ENCODE data around the gene SLC4A2. TPM values are rescaled to one million over a fixed set of nuclear protein-coding genes. Genes with fewer than 3 reads are reported as not detected.

The SLC4A2 gene
- total RNA-seq, 1 experiment from 2014 or later, result 249 TPM

- Histone ChIP-seq H3K4me1 (no peaks in the 10 kb centered on the region), H3K27me3 (replicated peaks; ENCODE audit: control insufficient read depth, insufficient read depth, low read length) (no peaks in the 10 kb centered on the region), H3K9me3 (no peaks in the 10 kb centered on the region), H3K36me3 (ENCODE audit: control insufficient read depth, insufficient read depth, low read length) (no peaks in the 10 kb centered on the region), H3K4me3 (ENCODE audit: low read depth, low read length) (no peak overlapping the region)
- no peak overlapping the region for H3K27ac Mint-ChIP-seq (ENCODE audit: unreplicated experiment)
- intact Hi-C loops (cut with micrococcal nuclease; ENCODE audit: unreplicated experiment), result no loop called here
- ChIA-PET CTCF (no interaction called here), POLR2A (no interaction called here)
- no peaks in the 10 kb centered on the region for H3K9me3 Mint-ChIP-seq (ENCODE audit: unreplicated experiment)
- TF ChIP-seq CTCF (IDR thresholded peaks at IDR 0.05; ENCODE audit: insufficient read depth in 1 of 2, low read depth in 1 of 2, low read length in 1 of 2, severe bottlenecking in 1 of 2, unreplicated experiment in 1 of 2), result no peak
- H3K4me1 Mint-ChIP-seq (ENCODE audit: low read depth, unreplicated experiment), result no peaks in the 10 kb centered on the region
- no TSS peak for BruUV-seq (replicated peaks)
- no peak for DNase-seq
- H3K4me3 Mint-ChIP-seq (ENCODE audit: unreplicated experiment), result no peak overlapping the region
- peaks cover 6% of the 10 kb centered on the region for H3K36me3 Mint-ChIP-seq (ENCODE audit: insufficient read depth, unreplicated experiment)
- H3K27me3 Mint-ChIP-seq (ENCODE audit: insufficient read depth, unreplicated experiment), result no peaks in the 10 kb centered on the region
These were observed 40.3 kb downstream of the SLC4A2 start for GRCh38 chr7:151099486-151100211.

DNA sequence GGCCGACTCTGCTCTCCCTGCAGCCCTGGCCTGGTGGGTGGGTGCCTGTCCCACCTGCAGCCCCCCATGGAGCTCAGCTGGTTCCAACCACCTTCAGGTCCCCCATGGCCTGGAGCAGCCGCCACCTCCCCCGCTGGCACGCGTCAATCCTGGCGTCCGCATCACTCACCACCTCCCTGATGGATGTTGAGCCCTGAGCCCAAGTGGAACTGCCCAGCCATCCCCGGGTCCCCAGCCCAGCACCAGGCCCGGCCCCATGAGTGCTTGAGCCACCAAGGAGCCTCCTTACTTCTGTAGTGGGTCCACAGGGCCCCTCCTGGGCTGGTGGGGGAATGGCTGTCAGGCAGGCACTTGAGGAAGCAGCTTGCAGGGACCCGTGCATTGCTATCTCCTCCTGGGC lies 41.5 kb downstream of the SLC4A2 start:
- no peak for TF ChIP-seq CTCF (IDR thresholded peaks at IDR 0.05; ENCODE audit: insufficient read depth in 1 of 2, low read depth in 1 of 2, low read length in 1 of 2, severe bottlenecking in 1 of 2, unreplicated experiment in 1 of 2)
- intact Hi-C loops (cut with micrococcal nuclease; ENCODE audit: unreplicated experiment), result no loop called here
- Histone ChIP-seq H3K36me3 (ENCODE audit: control insufficient read depth, insufficient read depth, low read length) (no peaks in the 10 kb centered on the region), H3K4me3 (ENCODE audit: low read depth, low read length) (no peak overlapping the region), H3K9me3 (no peaks in the 10 kb centered on the region), H3K4me1 (no peaks in the 10 kb centered on the region), H3K27me3 (replicated peaks; ENCODE audit: control insufficient read depth, insufficient read depth, low read length) (no peaks in the 10 kb centered on the region)
- BruUV-seq (replicated peaks), result no TSS peak
- ChIA-PET POLR2A (no interaction called here), CTCF (no interaction called here)
- Mint-ChIP-seq H3K27ac (ENCODE audit: unreplicated experiment) (no peak overlapping the region), H3K4me1 (ENCODE audit: low read depth, unreplicated experiment) (no peaks in the 10 kb centered on the region), H3K36me3 (ENCODE audit: insufficient read depth, unreplicated experiment) (peaks cover 6% of the 10 kb centered on the region), H3K9me3 (ENCODE audit: unreplicated experiment) (no peaks in the 10 kb centered on the region), H3K27me3 (ENCODE audit: insufficient read depth, unreplicated experiment) (no peaks in the 10 kb centered on the region), H3K4me3 (ENCODE audit: unreplicated experiment) (no peak overlapping the region)
- no peak for DNase-seq

- H3K4me1 ChIP-seq, result no peaks in the 10 kb centered on the region
- ChIA-PET POLR2A (no interaction called here), CTCF (no interaction called here)
- no peaks in the 10 kb centered on the region for H3K9me3 Mint-ChIP-seq (ENCODE audit: unreplicated experiment)
- H3K4me3 Mint-ChIP-seq (ENCODE audit: unreplicated experiment), result no peak overlapping the region
- H3K4me1 Mint-ChIP-seq (ENCODE audit: low read depth, unreplicated experiment), result no peaks in the 10 kb centered on the region
- no peaks in the 10 kb centered on the region for H3K9me3 ChIP-seq
- H3K36me3 ChIP-seq (ENCODE audit: control insufficient read depth, insufficient read depth, low read length), result no peaks in the 10 kb centered on the region
- H3K27me3 ChIP-seq (replicated peaks; ENCODE audit: control insufficient read depth, insufficient read depth, low read length), result no peaks in the 10 kb centered on the region
- TF ChIP-seq CTCF (IDR thresholded peaks at IDR 0.05; ENCODE audit: insufficient read depth in 1 of 2, low read depth in 1 of 2, low read length in 1 of 2, severe bottlenecking in 1 of 2, unreplicated experiment in 1 of 2), result no peak
- no peaks in the 10 kb centered on the region for H3K27me3 Mint-ChIP-seq (ENCODE audit: insufficient read depth, unreplicated experiment)
- no peak overlapping the region for H3K4me3 ChIP-seq (ENCODE audit: low read depth, low read length)
- H3K27ac Mint-ChIP-seq (ENCODE audit: unreplicated experiment), result no peak overlapping the region
- no peak for DNase-seq
- peaks cover 2% of the 10 kb centered on the region for H3K36me3 Mint-ChIP-seq (ENCODE audit: insufficient read depth, unreplicated experiment)
- no TSS peak for BruUV-seq (replicated peaks)
- intact Hi-C loops (cut with micrococcal nuclease; ENCODE audit: unreplicated experiment), result no loop called here
These were observed 42.4 kb downstream of the SLC4A2 start for GRCh38 chr7:151101621-151102396.

Measured in Caco-2 (cell line).